ENCODE results near the gene BAIAP2. TPM values are rescaled to one million over a fixed set of nuclear protein-coding genes. Genes with fewer than 3 reads are reported as not detected.

The BAIAP2 gene
- total and polyA plus RNA-seq, 2 donors (not counting 1 experiment from before 2014, with no cell fraction given) = 1.3 to 12.0 TPM

DNA sequence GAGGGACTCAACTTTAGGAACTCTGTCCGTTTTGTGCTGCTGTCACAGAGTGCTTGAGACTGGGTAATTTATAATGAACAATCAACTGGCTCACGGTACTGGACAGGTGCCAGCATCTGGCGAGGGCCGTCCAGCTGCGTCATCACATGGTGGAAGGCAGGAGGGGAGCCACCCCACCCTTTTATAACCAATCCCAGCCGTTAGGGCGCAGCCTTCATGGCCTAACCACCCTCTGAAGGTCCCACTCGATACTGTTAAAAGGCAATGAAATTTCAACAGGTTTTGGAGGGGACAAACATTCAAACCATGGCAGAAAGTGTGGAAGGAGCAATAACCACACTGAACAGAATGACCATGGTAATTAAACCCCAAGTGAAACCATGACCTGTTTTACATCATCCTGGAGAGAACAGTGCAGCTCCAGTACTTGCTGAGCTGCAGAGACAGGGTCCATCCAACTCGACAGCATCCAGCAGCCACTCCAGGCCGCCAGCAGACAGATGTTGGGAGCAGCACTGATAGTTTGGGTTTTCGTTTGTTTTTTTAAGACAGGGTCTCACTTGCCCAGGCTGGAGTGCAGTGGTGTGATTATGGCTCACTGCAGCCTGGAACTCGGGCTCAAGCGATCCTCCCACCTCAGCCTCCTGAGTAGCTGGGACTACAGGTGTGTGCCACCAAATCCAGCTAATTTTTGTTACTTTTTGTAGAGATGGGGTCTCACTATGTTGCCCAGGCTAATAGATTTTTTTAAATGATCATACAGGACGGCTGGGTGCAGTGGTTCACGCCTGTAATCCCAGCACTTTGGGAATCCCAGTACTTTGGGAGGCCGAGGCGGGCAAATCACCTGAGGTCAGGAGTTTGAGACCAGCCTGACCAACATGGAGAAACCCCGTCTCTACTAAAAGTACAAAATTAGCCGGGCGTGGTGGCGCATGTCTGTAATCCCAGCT is 32.3 kb upstream of the BAIAP2 start:
- DNase-seq (peak; percentile 8), ATAC-seq (ENCODE audit: low read depth) (no peak)
- Histone ChIP-seq H3K9me3 (ENCODE audit: control extremely low read depth in 1 of 3, control insufficient read depth in 2 of 3, insufficient read depth in 1 of 3, low read length in 2 of 3) (peaks cover 0 to 6% (median 0%) of the 10 kb centered on the region in 3 donors), H3K79me2 (ENCODE audit: control insufficient read depth, insufficient read depth, low read length) (no peaks in the 10 kb centered on the region), H2AFZ (ENCODE audit: insufficient read depth, low read depth, low read length, poor library complexity, severe bottlenecking) (no peak overlapping the region), H3K4me2 (replicated peaks; ENCODE audit: low read depth, low read length, poor library complexity, severe bottlenecking) (no peak overlapping the region), H3K9ac (ENCODE audit: low read length) (no peak overlapping the region), H3K4me3 (ENCODE audit: control extremely low read depth in 1 of 5, extremely low read depth in 1 of 5, insufficient read depth in 1 of 5, low read depth in 2 of 5, low read length in 4 of 5) (no peak overlapping the region), H3K27ac (ENCODE audit: low read length in 2 of 2) (no peak overlapping the region), H3K4me1 (ENCODE audit: control insufficient read depth in 2 of 2, insufficient read depth in 2 of 2, low read length in 2 of 2) (peaks cover 12 to 13% of the 10 kb centered on the region in 2 donors), H3K36me3 (replicated peaks in 1 of 2; ENCODE audit: control extremely low read depth in 1 of 2, control insufficient read depth in 1 of 2, extremely low read depth in 1 of 2, insufficient read depth in 2 of 2, low read length in 1 of 2) (peaks cover 0 to 18% of the 10 kb centered on the region in 2 experiments), H3K27me3 (replicated peaks in 1 of 4; ENCODE audit: control extremely low read depth in 1 of 4, control insufficient read depth in 3 of 4, insufficient read depth in 4 of 4, low read length in 3 of 4) (peaks cover 0 to 27% (median 11%) of the 10 kb centered on the region in 4 experiments), H4K20me1 (ENCODE audit: control insufficient read depth, insufficient read depth, low read length, poor library complexity, severe bottlenecking) (no peaks in the 10 kb centered on the region)
- Mint-ChIP-seq H3K27ac (no peak overlapping the region), H3K9me3 (ENCODE audit: insufficient read depth) (no peaks in the 10 kb centered on the region), H3K4me1 (peaks cover 11% of the 10 kb centered on the region), H3K27me3 (peaks cover 26% of the 10 kb centered on the region), H3K4me3 (no peak overlapping the region)
- 54% methylated on average over 11 of the region's 21 CpGs for WGBS (ENCODE audit: insufficient coverage)
- ChIA-PET CTCF (interaction anchor here (1.0 to 1.7 kb wide), 2 partner anchors 14 to 18 kb away, joined by 3 to 4 read pairs; no protein-coding TSS in a partner anchor), POLR2A (interaction anchor here (0.6 kb wide), 1 partner anchor 15 kb away, joined by 3 read pairs; no protein-coding TSS in a partner anchor)
- intact Hi-C loops (cut with micrococcal nuclease) = no loop called here
- TF ChIP-seq EZH2 (IDR thresholded peaks at IDR 0.05; ENCODE audit: borderline replicate concordance, insufficient read depth, low read depth, low read length, poor library complexity, severe bottlenecking) = no peak
- TF ChIP-seq, protein P1, sequence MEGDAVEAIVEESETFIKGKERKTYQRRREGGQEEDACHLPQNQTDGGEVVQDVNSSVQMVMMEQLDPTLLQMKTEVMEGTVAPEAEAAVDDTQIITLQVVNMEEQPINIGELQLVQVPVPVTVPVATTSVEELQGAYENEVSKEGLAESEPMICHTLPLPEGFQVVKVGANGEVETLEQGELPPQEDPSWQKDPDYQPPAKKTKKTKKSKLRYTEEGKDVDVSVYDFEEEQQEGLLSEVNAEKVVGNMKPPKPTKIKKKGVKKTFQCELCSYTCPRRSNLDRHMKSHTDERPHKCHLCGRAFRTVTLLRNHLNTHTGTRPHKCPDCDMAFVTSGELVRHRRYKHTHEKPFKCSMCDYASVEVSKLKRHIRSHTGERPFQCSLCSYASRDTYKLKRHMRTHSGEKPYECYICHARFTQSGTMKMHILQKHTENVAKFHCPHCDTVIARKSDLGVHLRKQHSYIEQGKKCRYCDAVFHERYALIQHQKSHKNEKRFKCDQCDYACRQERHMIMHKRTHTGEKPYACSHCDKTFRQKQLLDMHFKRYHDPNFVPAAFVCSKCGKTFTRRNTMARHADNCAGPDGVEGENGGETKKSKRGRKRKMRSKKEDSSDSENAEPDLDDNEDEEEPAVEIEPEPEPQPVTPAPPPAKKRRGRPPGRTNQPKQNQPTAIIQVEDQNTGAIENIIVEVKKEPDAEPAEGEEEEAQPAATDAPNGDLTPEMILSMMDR (IDR thresholded peaks at IDR 0.05) = no peak
